Smooth muscle cell (in vitro differentiated cells): ENCODE measurements around the gene SAP30. TPM values are rescaled to one million over a fixed set of nuclear protein-coding genes. Genes with fewer than 3 reads are reported as not detected.

ENCODE experiments used
- DNase-seq: peaks from one replicate; lab custom pipeline; 2025; ENCODE audit not compliant: unreplicated experiment; lab: John Stamatoyannopoulos, UW
- H2AFZ ChIP-seq: fragments of 200-600 bp; sonication (generic); 2 replicates; pipeline ENCODE4 v1.6.0; 2016; ENCODE audit warnings: antibody characterized with exemption, low read depth, mild to moderate bottlenecking
- H3F3A ChIP-seq: fragments of 200-600 bp; sonication (generic); 2 replicates; pipeline ENCODE4 v1.6.0; 2017; ENCODE audit warnings: antibody characterized with exemption, low read depth
- H3K27ac ChIP-seq: fragments of 200-600 bp; sonication (generic); 2 replicates; pipeline ENCODE4 v1.5.1; 2016; ENCODE audit warnings: low read depth, mild to moderate bottlenecking
- H3K27me3 ChIP-seq: fragments of 200-600 bp; sonication (generic); 2 replicates; pipeline ENCODE4 v1.6.1; 2016; ENCODE audit warnings: low read depth, mild to moderate bottlenecking
- H3K36me3 ChIP-seq: fragments of 200-600 bp; sonication (generic); 2 replicates; pipeline ENCODE4 v1.5.1; 2016; ENCODE audit warnings: low read depth
- H3K4me1 ChIP-seq: fragments of 200-600 bp; sonication (generic); 2 replicates; pipeline ENCODE4 v1.5.1; 2016; ENCODE audit warnings: low read depth
- H3K4me2 ChIP-seq: fragments of 200-600 bp; sonication (generic); 2 replicates; pipeline ENCODE4 v1.6.0; 2016; ENCODE audit warnings: mild to moderate bottlenecking
- H3K4me3 ChIP-seq: fragments of 200-600 bp; sonication (generic); 2 replicates; pipeline ENCODE4 v1.5.1; 2016; ENCODE audit warnings: mild to moderate bottlenecking
- H3K79me2 ChIP-seq: fragments of 200-600 bp; sonication (generic); 2 replicates; pipeline ENCODE4 v1.6.0; 2016; ENCODE audit warnings: low read depth, mild to moderate bottlenecking
- H3K9ac ChIP-seq: fragments of 200-600 bp; sonication (generic); 2 replicates; pipeline ENCODE4 v1.6.0; 2016; ENCODE audit warnings: low read depth
- H3K9me3 ChIP-seq: fragments of 200-600 bp; sonication (generic); replicated peaks from 2 replicates; pipeline ENCODE4 v1.5.1; 2016; ENCODE audit warnings: low read depth
- H4K20me1 ChIP-seq: fragments of 200-600 bp; sonication (generic); 2 replicates; pipeline ENCODE4 v1.6.0; 2016; ENCODE audit warnings: low read depth
- WGBS: methylation state at CpG from one replicate; pipeline ENCODE4 v1.1.7; 2016; ENCODE audit warnings: low lambda C conversion rate; 5-methylcytosine and 5-hydroxymethylcytosine counted together
- polyA plus RNA-seq: library from polyadenylated mRNA; unstranded; fragments of >200 nt; fragmentation: Nextera tagmentation; extraction: Ambion mirVana; gene quantifications from 2 replicates; pipeline ENCODE4 v1.2.1, GENCODE V29; 2016
- total RNA-seq: library from RNA; depleted of rRNA; stranded (reverse); fragments of >200 nt; gene quantifications from 2 replicates; pipeline ENCODE4 v1.2.3, GENCODE V29; 2014
- TF ChIP-seq, protein P1 (sequence below): fragments of 200-600 bp; sonication (generic); IDR thresholded peaks from 2 replicates; pipeline ENCODE4 v1.5.1; 2017; ENCODE audit warnings: borderline replicate concordance, mild to moderate bottlenecking, antibody characterized with exemption; ENCODE audit not compliant: insufficient read depth, poor library complexity, severe bottlenecking

Gene SAP30
- total and polyA plus RNA-seq, 2 experiments from 2014 or later: 18.6 to 35.2 TPM

DNA sequence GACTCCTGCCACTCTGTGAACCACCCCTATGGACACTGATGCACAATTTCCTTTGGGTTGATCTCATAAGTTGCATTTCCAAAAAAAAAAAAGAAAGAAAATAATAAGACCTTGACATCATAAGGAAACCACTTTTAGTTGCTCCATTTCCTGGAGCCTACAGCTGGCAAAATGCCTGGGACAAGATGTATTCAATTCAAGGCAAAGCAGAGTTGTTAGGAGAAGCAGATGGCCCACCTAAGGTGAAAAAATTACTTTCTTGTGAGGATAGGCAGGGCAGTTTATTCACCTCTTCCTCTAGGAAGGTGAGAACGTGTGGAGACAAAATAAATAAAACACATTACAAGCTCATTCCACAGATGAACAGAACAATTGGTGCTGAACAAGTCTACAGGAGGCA is 42.3 kb downstream of the SAP30 start:
- TF ChIP-seq, protein P1, sequence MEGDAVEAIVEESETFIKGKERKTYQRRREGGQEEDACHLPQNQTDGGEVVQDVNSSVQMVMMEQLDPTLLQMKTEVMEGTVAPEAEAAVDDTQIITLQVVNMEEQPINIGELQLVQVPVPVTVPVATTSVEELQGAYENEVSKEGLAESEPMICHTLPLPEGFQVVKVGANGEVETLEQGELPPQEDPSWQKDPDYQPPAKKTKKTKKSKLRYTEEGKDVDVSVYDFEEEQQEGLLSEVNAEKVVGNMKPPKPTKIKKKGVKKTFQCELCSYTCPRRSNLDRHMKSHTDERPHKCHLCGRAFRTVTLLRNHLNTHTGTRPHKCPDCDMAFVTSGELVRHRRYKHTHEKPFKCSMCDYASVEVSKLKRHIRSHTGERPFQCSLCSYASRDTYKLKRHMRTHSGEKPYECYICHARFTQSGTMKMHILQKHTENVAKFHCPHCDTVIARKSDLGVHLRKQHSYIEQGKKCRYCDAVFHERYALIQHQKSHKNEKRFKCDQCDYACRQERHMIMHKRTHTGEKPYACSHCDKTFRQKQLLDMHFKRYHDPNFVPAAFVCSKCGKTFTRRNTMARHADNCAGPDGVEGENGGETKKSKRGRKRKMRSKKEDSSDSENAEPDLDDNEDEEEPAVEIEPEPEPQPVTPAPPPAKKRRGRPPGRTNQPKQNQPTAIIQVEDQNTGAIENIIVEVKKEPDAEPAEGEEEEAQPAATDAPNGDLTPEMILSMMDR: no peak
- H3K36me3 ChIP-seq: no peaks in the 10 kb centered on the region
- no peak for DNase-seq
- no peaks in the 10 kb centered on the region for H3F3A ChIP-seq
- no peaks in the 10 kb centered on the region for H4K20me1 ChIP-seq
- WGBS: 95% methylated on average over 1 of the region's 1 CpG
- no peak overlapping the region for H3K9ac ChIP-seq
- H3K4me2 ChIP-seq: no peak overlapping the region
- no peaks in the 10 kb centered on the region for H3K79me2 ChIP-seq
- no peaks in the 10 kb centered on the region for H3K9me3 ChIP-seq
- H2AFZ ChIP-seq: no peak overlapping the region
- no peak overlapping the region for H3K27ac ChIP-seq
- H3K4me1 ChIP-seq: no peaks in the 10 kb centered on the region
- no peak overlapping the region for H3K4me3 ChIP-seq
- no peaks in the 10 kb centered on the region for H3K27me3 ChIP-seq

DNA sequence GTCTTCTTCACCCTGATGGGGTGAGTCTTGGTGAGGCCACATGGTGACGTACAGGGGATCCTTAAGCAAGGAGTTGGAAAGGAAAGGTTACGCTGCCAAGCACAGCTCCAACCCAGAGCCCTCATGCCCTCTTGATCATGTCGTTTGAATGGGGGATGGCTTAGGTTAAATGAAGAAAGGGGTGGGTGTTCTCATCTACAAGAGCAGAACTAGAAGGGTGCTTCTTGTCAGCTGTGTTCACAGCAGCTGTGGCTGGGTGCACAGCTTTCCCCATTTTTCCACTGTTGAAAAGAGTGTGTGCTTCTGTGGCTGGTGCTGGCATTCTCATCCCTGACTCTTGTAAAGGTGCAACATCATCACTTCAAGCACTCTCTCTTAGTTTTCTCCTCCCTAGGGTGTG is 43.7 kb downstream of the SAP30 start:
- 89% methylated on average over 3 of the region's 3 CpGs for WGBS
- no peak overlapping the region for H3K4me2 ChIP-seq
- no peak overlapping the region for H3K9ac ChIP-seq
- H4K20me1 ChIP-seq: no peaks in the 10 kb centered on the region
- H3K27ac ChIP-seq: no peak overlapping the region
- H3K79me2 ChIP-seq: no peaks in the 10 kb centered on the region
- TF ChIP-seq, protein P1: no peak
- H3F3A ChIP-seq: no peaks in the 10 kb centered on the region
- no peaks in the 10 kb centered on the region for H3K9me3 ChIP-seq
- no peak for DNase-seq
- no peaks in the 10 kb centered on the region for H3K27me3 ChIP-seq
- H2AFZ ChIP-seq: no peak overlapping the region
- no peak overlapping the region for H3K4me3 ChIP-seq
- H3K36me3 ChIP-seq: no peaks in the 10 kb centered on the region
- H3K4me1 ChIP-seq: no peaks in the 10 kb centered on the region

DNA sequence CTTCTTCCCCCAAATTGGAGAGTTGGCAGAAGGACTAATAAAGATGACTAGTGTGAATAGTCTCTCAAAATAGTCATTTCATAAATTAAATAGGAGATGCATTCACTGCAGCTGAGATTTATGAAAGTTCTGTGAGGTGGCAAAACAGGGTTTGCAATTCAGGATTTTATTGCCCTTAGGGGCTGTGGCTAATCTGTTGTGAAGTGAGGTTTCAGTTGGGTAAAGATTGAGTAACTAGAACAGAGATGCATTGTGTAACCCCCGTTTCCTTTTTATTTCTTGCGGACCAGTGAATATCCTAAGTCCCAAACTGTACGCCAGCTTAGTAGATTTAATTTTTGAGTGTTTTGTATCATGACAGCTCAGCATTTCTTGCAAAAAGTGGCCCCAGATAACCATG is 44.3 kb downstream of the SAP30 start:
- H3K4me1 ChIP-seq: no peaks in the 10 kb centered on the region
- TF ChIP-seq, protein P1: no peak
- no peaks in the 10 kb centered on the region for H3K9me3 ChIP-seq
- WGBS: 41% methylated on average over 3 of the region's 3 CpGs
- no peak overlapping the region for H2AFZ ChIP-seq
- no peaks in the 10 kb centered on the region for H4K20me1 ChIP-seq
- H3K27me3 ChIP-seq: no peaks in the 10 kb centered on the region
- H3K4me2 ChIP-seq: no peak overlapping the region
- no peak for DNase-seq
- no peak overlapping the region for H3K9ac ChIP-seq
- H3K79me2 ChIP-seq: no peaks in the 10 kb centered on the region
- H3K36me3 ChIP-seq: no peaks in the 10 kb centered on the region
- no peak overlapping the region for H3K4me3 ChIP-seq
- no peaks in the 10 kb centered on the region for H3F3A ChIP-seq
- no peak overlapping the region for H3K27ac ChIP-seq

DNA sequence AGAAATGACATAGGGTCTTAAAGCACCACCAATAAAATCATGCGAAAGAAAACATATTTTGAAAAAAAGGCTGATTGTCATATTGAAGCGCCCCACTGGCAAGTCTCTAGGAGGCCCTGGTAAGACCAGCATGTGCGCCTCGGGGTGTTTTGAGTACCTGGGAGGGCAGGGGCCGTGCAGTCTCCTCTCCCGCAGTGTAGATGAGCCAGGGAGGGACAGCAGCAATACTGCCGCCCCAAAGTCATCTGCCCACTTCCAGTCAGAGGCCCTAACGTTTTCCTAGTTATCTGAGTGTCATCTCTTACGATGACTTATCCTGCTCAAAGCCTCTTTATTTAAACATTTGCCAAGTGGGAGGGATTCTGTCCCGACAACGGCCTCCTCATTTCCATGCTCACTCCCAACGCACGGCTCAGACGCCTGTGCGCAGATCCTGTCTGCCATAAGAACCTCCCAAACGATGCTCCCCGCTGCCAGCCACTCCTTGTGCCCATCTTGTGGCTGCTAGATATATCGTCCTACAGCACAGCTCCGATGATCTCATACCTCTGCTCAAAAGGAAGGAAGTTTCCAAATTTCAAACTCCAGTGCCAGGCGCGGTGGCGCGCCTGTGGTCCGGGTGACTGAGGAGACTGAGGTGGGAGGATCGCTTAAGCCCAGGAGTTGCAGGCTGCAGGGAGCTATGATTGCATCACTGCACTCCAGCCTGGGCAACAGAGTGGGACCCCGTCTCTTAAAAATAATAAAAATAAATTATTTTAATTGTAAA is 45.3 kb downstream of the SAP30 start:
- Histone ChIP-seq H3K27ac (no peak overlapping the region), H3K4me2 (no peak overlapping the region), H3K9ac (no peak overlapping the region), H3K4me3 (no peak overlapping the region), H2AFZ (no peak overlapping the region), H4K20me1 (no peaks in the 10 kb centered on the region), H3K79me2 (no peaks in the 10 kb centered on the region), H3F3A (peaks cover 3% of the 10 kb centered on the region), H3K36me3 (no peaks in the 10 kb centered on the region), H3K9me3 (no peaks in the 10 kb centered on the region), H3K27me3 (no peaks in the 10 kb centered on the region), H3K4me1 (no peaks in the 10 kb centered on the region)
- DNase-seq: no peak
- WGBS: 80% methylated on average over 26 of the region's 26 CpGs
- TF ChIP-seq, protein P1: no peak
